Muscle of arm (tissue), 12 donors: ENCODE results near the gene NCR2. TPM values are rescaled to one million over a fixed set of nuclear protein-coding genes. Genes with fewer than 3 reads are reported as not detected.

ENCODE experiments used
- DNase-seq: peaks from one replicate; pipeline ENCODE4 v3.0.0-alpha.2; 2013
- polyA plus RNA-seq, 12 donors: library from polyadenylated mRNA; unstranded; fragments of 120-200 nt; gene quantifications; one replicate each; pipeline ENCODE4 v1.2.1, GENCODE V29; 2013; ENCODE audit not compliant: insufficient read length in 12 of 12

The NCR2 gene
- polyA plus RNA-seq, 12 donors, result not detected

DNA sequence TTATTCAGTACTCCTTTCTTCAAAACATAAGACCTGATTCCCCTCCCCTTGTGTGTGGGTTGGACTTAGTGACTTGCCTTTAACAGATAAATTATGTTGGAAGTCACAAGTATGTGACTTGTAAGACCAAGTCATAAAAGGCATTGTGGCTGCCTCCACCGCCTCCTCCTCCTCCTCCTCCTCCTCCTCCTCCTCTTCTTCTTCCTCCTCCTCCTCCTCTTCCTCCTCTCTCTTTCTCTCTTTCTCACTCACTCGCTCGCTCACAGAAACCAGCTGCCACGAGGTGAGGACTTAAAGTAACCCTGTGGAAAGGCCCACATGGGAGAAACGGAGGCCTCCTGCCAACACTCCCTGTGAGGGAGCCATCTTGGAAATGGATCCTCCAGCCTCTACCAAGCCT is 64.0 kb downstream of the NCR2 start:
- DNase-seq, result no peak

Other genes starting within 250 kb of the NCR2 start
- 1 to 10 TPM in 1 of 12 donors, under 1 TPM in 3, not detected in 8; 0.20 to 1.0 (median 0.37) TPM for gene TREML1, start 181.3 kb upstream of the NCR2 start, polyA plus RNA-seq
- under 1 TPM in 8 of 12 donors, not detected in 4; 0.26 to 0.60 (median 0.41) TPM for gene TREM2, start 172.5 kb upstream of the NCR2 start, polyA plus RNA-seq
- gene TREML2, start 134.5 kb upstream of the NCR2 start, polyA plus RNA-seq, result under 1 TPM in 9 of 12 donors, not detected in 3; 0.08 to 0.58 (median 0.14) TPM
- not detected for gene TREML4, start 107.3 kb upstream of the NCR2 start, polyA plus RNA-seq
- gene TREM1, start 48.9 kb upstream of the NCR2 start, polyA plus RNA-seq, result 1 to 10 TPM in 1 of 12 donors, under 1 TPM in 5, not detected in 6; 0.19 to 2.2 (median 0.52) TPM
- 10 to 100 TPM in 8 of 12 donors, 1 to 10 TPM in 3, not detected in 1; 9.1 to 30.8 (median 12.4) TPM for gene FOXP4, start 210.8 kb downstream of the NCR2 start, polyA plus RNA-seq